T-helper 9 cell (primary cell): ENCODE results near the gene FAM222B.
"Not testable (repeated sequence)": the region's sequence is repeated elsewhere in the genome, so short reads cannot be mapped to it uniquely, and the experiment has no call there.

Experiments used
- DNase-seq: peaks from one replicate; pipeline ENCODE4 v3.0.0-alpha.2; 2020

Gene FAM222B

GRCh38 chr17:28867276-28867675 is 24.7 kb upstream of the FAM222B start:
- DNase-seq, result no peak

- no peak for DNase-seq
Observed at GRCh38 chr17:28865946-28866752, 23.6 kb upstream of the FAM222B start.

GRCh38 chr17:28864991-28865849 is 22.6 kb upstream of the FAM222B start:
- no peak for DNase-seq

GRCh38 chr17:28863953-28864352 is 21.4 kb upstream of the FAM222B start:
- no peak for DNase-seq

GRCh38 chr17:28862561-28862960 is 20.0 kb upstream of the FAM222B start:
- no peak for DNase-seq

GRCh38 chr17:28861393-28862203 is 19.0 kb upstream of the FAM222B start:
- no peak for DNase-seq

GRCh38 chr17:28860363-28860808 is 17.8 kb upstream of the FAM222B start:
- no peak for DNase-seq

GRCh38 chr17:28858801-28859355 is 16.3 kb upstream of the FAM222B start:
- no peak for DNase-seq

- DNase-seq, result no peak
Observed at GRCh38 chr17:28857905-28858800, 15.6 kb upstream of the FAM222B start.

GRCh38 chr17:28856028-28856574 is 13.5 kb upstream of the FAM222B start:
- no peak for DNase-seq

- DNase-seq, result no peak
Observed at GRCh38 chr17:28855336-28855679, 12.7 kb upstream of the FAM222B start.

GRCh38 chr17:28854457-28855335 is 12.1 kb upstream of the FAM222B start, which contains the start of gene ERAL1:
Gene ERAL1, plus strand, starts transcription at chr17:28855016. Its CDS starts 19 bp downstream, at chr17:28855035.
- DNase-seq, result peak; percentile 74

GRCh38 chr17:28853295-28853694 is 10.7 kb upstream of the FAM222B start:
- no peak for DNase-seq

- DNase-seq, result no peak
Observed at GRCh38 chr17:28849281-28849680, 6.7 kb upstream of the FAM222B start.

GRCh38 chr17:28848667-28849066 is 6.1 kb upstream of the FAM222B start:
- peak; percentile 52 for DNase-seq

GRCh38 chr17:28846699-28847098 is 4.1 kb upstream of the FAM222B start:
- DNase-seq, result not testable (repeated sequence)

GRCh38 chr17:28846231-28846630 is 3.6 kb upstream of the FAM222B start:
- no peak for DNase-seq

- DNase-seq, result no peak
Observed at GRCh38 chr17:28843816-28844148, 1.2 kb upstream of the FAM222B start.

GRCh38 chr17:28841901-28842281 is 699 bp downstream of the FAM222B start:
- no peak for DNase-seq

GRCh38 chr17:28839221-28839620 is 3.4 kb downstream of the FAM222B start:
- DNase-seq, result no peak
